Tibial artery (tissue), 4 donors: Measurements from ENCODE around the gene NF2.

Experiments
- DNase-seq, 2 donors: peaks; one replicate each; pipeline ENCODE4 v3.0.0-alpha.2; 2019
- H3K27ac ChIP-seq, 2 donors: fragments of 200-600 bp; sonication (generic) in 1 of 2; 1 replicate in 1 of 2; 2 replicates in 1 of 2; pipeline ENCODE4 v1.5.1; 2018 to 2019; ENCODE audit warnings: mild to moderate bottlenecking in 1 of 2
- H3K27me3 ChIP-seq, 2 donors: fragments of 200-600 bp; sonication (generic) in 1 of 2; one replicate each; pipeline versions ENCODE4 v1.5.1 to v1.6.0; 2016 to 2019
- H3K36me3 ChIP-seq, 3 donors: fragments of 200-600 bp; sonication (generic) in 2 of 3; one replicate each; pipeline ENCODE4 v1.5.1; 2016 to 2019; ENCODE audit warnings: mild to moderate bottlenecking in 2 of 3
- H3K4me1 ChIP-seq, 4 donors: fragments of 200-600 bp; sonication (generic) in 2 of 4; 1 replicate in 3 of 4; 2 replicates in 1 of 4; pipeline ENCODE4 v1.5.1; 2016 to 2019
- H3K4me3 ChIP-seq, 2 donors: fragments of 200-600 bp; sonication (generic) in 1 of 2; 1 replicate in 1 of 2; 2 replicates in 1 of 2; pipeline ENCODE4 v1.5.1; 2018 to 2019; ENCODE audit warnings: mild to moderate bottlenecking in 2 of 2
- H3K9me3 ChIP-seq, 3 donors: fragments of 200-600 bp; sonication (generic) in 1 of 3; one replicate each; pipeline ENCODE4 v1.5.1; 2016 to 2019
- CTCF ChIP-seq, 2 experiments: fragments of 200-600 bp in 1 of 2; fragments of 450-650 bp in 1 of 2; IDR thresholded peaks; one replicate each; pipeline ENCODE4 v1.5.1; 2017 to 2019; ENCODE audit warnings: antibody characterized with exemption in 2 of 2, mild to moderate bottlenecking in 1 of 2, moderate library complexity in 1 of 2
- intact Hi-C: fragments of 100-400 bp; cut with DNase I; formaldehyde crosslinking; loops from one replicate; pipeline ENCODE4 v1.15.0; 2023; ENCODE audit warnings: low total_unique reads

NF2 gene

GRCh38 chr22:29625090-29625825 is 21.8 kb downstream of the NF2 start:
- Histone ChIP-seq H3K27me3 (no peaks in the 10 kb centered on the region), H3K4me3 (no peak overlapping the region), H3K4me1 (peaks cover 0 to 34% (median 14%) of the 10 kb centered on the region in 4 donors), H3K27ac (no peak overlapping the region), H3K9me3 (no peaks in the 10 kb centered on the region), H3K36me3 (no peaks in the 10 kb centered on the region)
- DNase-seq: peak in 1 of 2 donors; percentile 46
- TF ChIP-seq CTCF (IDR thresholded peaks at IDR 0.05): peak; percentile 76 to 84
- intact Hi-C loops: no loop called here

GRCh38 chr22:29626497-29627195 is 23.2 kb downstream of the NF2 start:
- no peak overlapping the region for H3K4me3 ChIP-seq
- no peaks in the 10 kb centered on the region for H3K27me3 ChIP-seq
- no peak for DNase-seq
- TF ChIP-seq CTCF (IDR thresholded peaks at IDR 0.05): no peak
- intact Hi-C loops: no loop called here
- H3K9me3 ChIP-seq: no peaks in the 10 kb centered on the region
- H3K36me3 ChIP-seq: no peaks in the 10 kb centered on the region
- peaks cover 0 to 25% (median 9%) of the 10 kb centered on the region in 4 donors for H3K4me1 ChIP-seq
- H3K27ac ChIP-seq: no peak overlapping the region

- no peak overlapping the region for H3K4me3 ChIP-seq
- H3K27me3 ChIP-seq: no peaks in the 10 kb centered on the region
- no peak for TF ChIP-seq CTCF (IDR thresholded peaks at IDR 0.05)
- no peak for DNase-seq
- intact Hi-C loops: no loop called here
- no peaks in the 10 kb centered on the region for H3K9me3 ChIP-seq
- no peak overlapping the region for H3K27ac ChIP-seq
- H3K4me1 ChIP-seq: peaks cover 0 to 20% (median 5%) of the 10 kb centered on the region in 4 donors
- H3K36me3 ChIP-seq: no peaks in the 10 kb centered on the region
These were observed 23.7 kb downstream of the NF2 start for GRCh38 chr22:29627196-29627535.

- intact Hi-C loops: no loop called here
- Histone ChIP-seq H3K4me1 (peaks cover 0 to 12% (median 3%) of the 10 kb centered on the region in 4 donors), H3K9me3 (no peaks in the 10 kb centered on the region), H3K36me3 (no peaks in the 10 kb centered on the region), H3K27me3 (no peaks in the 10 kb centered on the region), H3K27ac (no peak overlapping the region), H3K4me3 (no peak overlapping the region)
- DNase-seq: no peak
- TF ChIP-seq CTCF (IDR thresholded peaks at IDR 0.05): no peak
These were observed 25.8 kb downstream of the NF2 start for GRCh38 chr22:29628996-29629902.

- intact Hi-C loops: loop anchor here (10.0 kb wide), 2 partner anchors 375 to 455 kb away; partner anchors contain the start of gene HORMAD2
These were observed 26.6 kb downstream of the NF2 start for GRCh38 chr22:29629903-29630516.

More at GRCh38 chr22:29629903-29630516, 26.6 kb downstream of the NF2 start:
- H3K27ac ChIP-seq: no peak overlapping the region
- no peaks in the 10 kb centered on the region for H3K27me3 ChIP-seq
- H3K4me3 ChIP-seq: no peak overlapping the region
- no peak for TF ChIP-seq CTCF (IDR thresholded peaks at IDR 0.05)
- no peak for DNase-seq
- no peaks in the 10 kb centered on the region for H3K9me3 ChIP-seq
- H3K36me3 ChIP-seq: no peaks in the 10 kb centered on the region
- H3K4me1 ChIP-seq: peaks cover 0 to 12% (median 3%) of the 10 kb centered on the region in 4 donors
